SK-N-SH treated with all-trans-retinoic acid at 6 μM for 48 hours (cell line): ENCODE measurements around the gene PSMD3.
A peak's percentile ranks its signal among the peaks of the same experiment; 100 is the strongest.

Experiments used
- ATAC-seq: fragments of 200-7000 bp; cut with Tn5 transposase; 3 replicates; pipeline ENCODE4 v1.9.1; 2020; ENCODE audit warnings: mild to moderate bottlenecking, moderate library complexity
- ARNTL ChIP-seq: fragments of 450-650 bp; formaldehyde crosslinking; IDR thresholded peaks from 2 replicates; pipeline ENCODE4 v1.5.0; 2020; ENCODE audit warnings: low read depth, mild to moderate bottlenecking, moderate library complexity, borderline replicate concordance
- BACH2 ChIP-seq: fragments of 250-450 bp; sonication (Bioruptor Pico); IDR thresholded peaks from 2 replicates; pipeline ENCODE4 v1.9.0; 2021; ENCODE audit warnings: mild to moderate bottlenecking, borderline replicate concordance
- CREB5 ChIP-seq: fragments of 250-450 bp; sonication (Bioruptor Pico); IDR thresholded peaks from 2 replicates; pipeline ENCODE4 v1.5.1; 2020; ENCODE audit warnings: low read depth, mild to moderate bottlenecking, moderate library complexity
- CSDC2 ChIP-seq: fragments of 250-450 bp; sonication (Bioruptor Pico); IDR thresholded peaks from 2 replicates; pipeline ENCODE4 v1.5.0; 2020; ENCODE audit warnings: mild to moderate bottlenecking, moderate library complexity
- GLIS3 ChIP-seq: fragments of 250-450 bp; sonication (Bioruptor Pico); IDR thresholded peaks from 2 replicates; pipeline ENCODE4 v1.5.0; 2020; ENCODE audit warnings: mild to moderate bottlenecking, moderate library complexity
- ISL1 ChIP-seq: fragments of 250-450 bp; sonication (Bioruptor Pico); IDR thresholded peaks from 2 replicates; pipeline ENCODE4 v2.1.2; 2022; ENCODE audit warnings: mild to moderate bottlenecking, moderate library complexity
- PATZ1 ChIP-seq: fragments of 250-450 bp; sonication (Bioruptor Pico); IDR thresholded peaks from 2 replicates; pipeline ENCODE4 v1.8.0; 2020; ENCODE audit warnings: mild to moderate bottlenecking, moderate library complexity, borderline replicate concordance
- POU6F1 ChIP-seq: fragments of 250-450 bp; sonication (Bioruptor Pico); IDR thresholded peaks from 2 replicates; pipeline ENCODE4 v1.8.0; 2021; ENCODE audit warnings: low read depth, mild to moderate bottlenecking, moderate library complexity, borderline replicate concordance
- PPARA ChIP-seq: fragments of 250-450 bp; sonication (Bioruptor Pico); IDR thresholded peaks from 2 replicates; pipeline ENCODE4 v1.5.0; 2020; ENCODE audit warnings: mild to moderate bottlenecking, borderline replicate concordance
- RARB ChIP-seq: fragments of 250-450 bp; sonication (Bioruptor Pico); IDR thresholded peaks from 2 replicates; pipeline ENCODE4 v1.8.0; 2021; ENCODE audit warnings: mild to moderate bottlenecking, moderate library complexity
- TCF4 ChIP-seq: fragments of 250-450 bp; sonication (Bioruptor Pico); IDR thresholded peaks from 2 replicates; pipeline ENCODE4 v1.8.0; 2021; ENCODE audit warnings: mild to moderate bottlenecking, moderate library complexity, borderline replicate concordance
- TOX ChIP-seq: fragments of 250-450 bp; sonication (Bioruptor Pico); IDR thresholded peaks from 2 replicates; pipeline ENCODE4 v1.8.0; 2021; ENCODE audit warnings: mild to moderate bottlenecking, moderate library complexity, borderline replicate concordance
- TSHZ2 ChIP-seq: fragments of 250-450 bp; sonication (Bioruptor Pico); IDR thresholded peaks from 2 replicates; pipeline ENCODE4 v1.5.0; 2020; ENCODE audit warnings: mild to moderate bottlenecking, moderate library complexity
- ZC3H10 ChIP-seq: fragments of 250-450 bp; sonication (Bioruptor Pico); IDR thresholded peaks from 2 replicates; pipeline ENCODE4 v1.5.1; 2021; ENCODE audit warnings: mild to moderate bottlenecking, moderate library complexity
- ZFP3 ChIP-seq: fragments of 250-450 bp; sonication (Bioruptor Pico); IDR thresholded peaks from 2 replicates; pipeline ENCODE4 v1.5.0; 2020; ENCODE audit warnings: mild to moderate bottlenecking, moderate library complexity
- ZNF565 ChIP-seq: fragments of 450-650 bp; formaldehyde crosslinking; conservative IDR thresholded peaks from 2 replicates; pipeline ENCODE4 v1.5.0; 2020; ENCODE audit warnings: low read depth, mild to moderate bottlenecking, moderate library complexity
- ZNF70 ChIP-seq: fragments of 450-650 bp; formaldehyde crosslinking; IDR thresholded peaks from 2 replicates; pipeline ENCODE4 v1.5.0; 2020; ENCODE audit warnings: mild to moderate bottlenecking, moderate library complexity
- ZNF8 ChIP-seq: fragments of 450-650 bp; formaldehyde crosslinking; IDR thresholded peaks from 2 replicates; pipeline ENCODE4 v1.5.0; 2020; ENCODE audit warnings: mild to moderate bottlenecking, moderate library complexity

PSMD3 gene

GRCh38 chr17:39979893-39980350 lies 685 bp upstream of the PSMD3 start:
- peak; percentile 64 for ATAC-seq

GRCh38 chr17:39981207-39981741 lies 667 bp downstream of the PSMD3 start:
- ATAC-seq, result peak; percentile 2
- TF ChIP-seq GLIS3 (CRISPR knock-in tag) (no peak), CREB5 (no peak), PATZ1 (CRISPR knock-in tag) (no peak), CSDC2 (no peak), ZNF8 (CRISPR knock-in tag) (no peak), ZNF565 (CRISPR knock-in tag) (no peak), RARB (CRISPR knock-in tag) (no peak), TSHZ2 (no peak), POU6F1 (no peak), PPARA (CRISPR knock-in tag) (no peak), ZNF70 (CRISPR knock-in tag) (no peak), TOX (no peak), ISL1 (CRISPR knock-in tag) (no peak), ARNTL (CRISPR knock-in tag) (no peak)

More at GRCh38 chr17:39979893-39980350, 685 bp upstream of the PSMD3 start:
- TF ChIP-seq TCF4 (no peak), ZNF70 (CRISPR knock-in tag) (no peak), ZFP3 (CRISPR knock-in tag) (no peak), TSHZ2 (no peak), TOX (no peak), ZC3H10 (CRISPR knock-in tag) (no peak), ZNF8 (CRISPR knock-in tag) (no peak), CREB5 (no peak), ISL1 (CRISPR knock-in tag) (no peak), BACH2 (CRISPR knock-in tag) (no peak)
